AG10803 (cell line): ENCODE results near the gene SLC25A1.
"Not testable (repeated sequence)": the region's sequence is repeated elsewhere in the genome, so short reads cannot be mapped to it uniquely, and the experiment has no call there.

Experiments
- DNase-seq: peaks from one replicate; pipeline ENCODE4 v3.0.0; 2010; ENCODE audit warnings: low read depth
- H3K4me3 ChIP-seq: 2 replicates; pipeline ENCODE4 v1.5.1; 2011; ENCODE audit warnings: mild to moderate bottlenecking, low read length, control low read depth
- CTCF ChIP-seq: conservative IDR thresholded peaks from 2 replicates; pipeline ENCODE4 v1.5.1; 2011; ENCODE audit warnings: mild to moderate bottlenecking, low read length, control low read depth, inconsistent platforms

The SLC25A1 gene

GRCh38 chr22:19206287-19206686, 27.8 kb upstream of the SLC25A1 start:
- TF ChIP-seq CTCF, result no peak
- DNase-seq, result no peak
- no peak overlapping the region for H3K4me3 ChIP-seq

- TF ChIP-seq CTCF, result no peak
- DNase-seq, result no peak
- H3K4me3 ChIP-seq, result no peak overlapping the region
These were observed 26.1 kb upstream of the SLC25A1 start for GRCh38 chr22:19204640-19205039.

- H3K4me3 ChIP-seq, result no peak overlapping the region
- no peak for TF ChIP-seq CTCF
- no peak for DNase-seq
These were observed 25.3 kb upstream of the SLC25A1 start for GRCh38 chr22:19203834-19204233.

- H3K4me3 ChIP-seq, DNase-seq: not testable (repeated sequence)
These were observed 24.3 kb upstream of the SLC25A1 start for GRCh38 chr22:19202799-19203186.

- no peak for DNase-seq
- H3K4me3 ChIP-seq, result no peak overlapping the region
- no peak for TF ChIP-seq CTCF
These were observed 23.6 kb upstream of the SLC25A1 start for GRCh38 chr22:19201869-19202798.

GRCh38 chr22:19201130-19201868, 22.8 kb upstream of the SLC25A1 start:
- no peak for TF ChIP-seq CTCF
- no peak for DNase-seq
- H3K4me3 ChIP-seq, result no peak overlapping the region

GRCh38 chr22:19199479-19199878, 20.9 kb upstream of the SLC25A1 start:
- no peak for DNase-seq
- no peak overlapping the region for H3K4me3 ChIP-seq
- TF ChIP-seq CTCF, result no peak
